Large intestine (tissue), 3 donors: ENCODE data around the gene RGL2. TPM values are rescaled to one million over a fixed set of nuclear protein-coding genes. Genes with fewer than 3 reads are reported as not detected.

Experiments used
- DNase-seq, 2 donors: peaks; one replicate each; pipeline versions ENCODE4 v3.0.0 to v3.0.0-alpha.2; 2013
- H3K27ac ChIP-seq: one replicate; pipeline ENCODE4 v1.5.1; 2013; ENCODE audit warnings: low read length
- H3K27me3 ChIP-seq: 2 replicates; pipeline ENCODE4 v1.6.1; 2013; ENCODE audit warnings: low read length; ENCODE audit not compliant: control insufficient read depth, insufficient read depth
- H3K36me3 ChIP-seq: 2 replicates; pipeline ENCODE4 v1.6.1; 2013; ENCODE audit warnings: low read length; ENCODE audit not compliant: control insufficient read depth, insufficient read depth
- H3K4me1 ChIP-seq: one replicate; pipeline ENCODE4 v1.6.1; 2013; ENCODE audit warnings: low read length; ENCODE audit not compliant: control insufficient read depth, insufficient read depth
- H3K4me3 ChIP-seq: one replicate; pipeline ENCODE4 v1.5.1; 2013; ENCODE audit warnings: low read length
- H3K9me3 ChIP-seq: one replicate; pipeline ENCODE4 v1.6.1; 2013; ENCODE audit warnings: mild to moderate bottlenecking, low read depth, low read length, moderate library complexity; ENCODE audit not compliant: control insufficient read depth
- WGBS: methylation state at CpG from one replicate; pipeline ENCODE4 v1.1.5; 2013; ENCODE audit warnings: low lambda C conversion rate; ENCODE audit not compliant: insufficient coverage; 5-methylcytosine and 5-hydroxymethylcytosine counted together
- polyA plus RNA-seq: library from polyadenylated mRNA; unstranded; fragments of 120-200 nt; gene quantifications from one replicate; pipeline ENCODE4 v1.2.1, GENCODE V29; 2013

RGL2 gene
- polyA plus RNA-seq, 1 donor: 73.4 TPM

GRCh38 chr6:33252759-33253158, 46.0 kb downstream of the RGL2 start:
- Histone ChIP-seq H3K4me3 (no peak overlapping the region), H3K36me3 (peaks cover 19% of the 10 kb centered on the region), H3K9me3 (no peaks in the 10 kb centered on the region), H3K27ac (no peak overlapping the region), H3K27me3 (peaks cover 4% of the 10 kb centered on the region), H3K4me1 (peaks cover 18% of the 10 kb centered on the region)
- DNase-seq: no peak

GRCh38 chr6:33251395-33252012, 47.2 kb downstream of the RGL2 start:
- DNase-seq: no peak
- Histone ChIP-seq H3K27ac (no peak overlapping the region), H3K4me1 (peaks cover 18% of the 10 kb centered on the region), H3K36me3 (peaks cover 16% of the 10 kb centered on the region), H3K9me3 (no peaks in the 10 kb centered on the region), H3K4me3 (no peak overlapping the region), H3K27me3 (peaks cover 9% of the 10 kb centered on the region)
- WGBS: 97% methylated on average over 3 of the region's 6 CpGs

GRCh38 chr6:33250731-33251130, 48.0 kb downstream of the RGL2 start:
- no peak overlapping the region for H3K4me3 ChIP-seq
- H3K4me1 ChIP-seq: peaks cover 18% of the 10 kb centered on the region
- no CpG with 5 or more reads among the region's 13 CpGs for WGBS
- H3K27me3 ChIP-seq: peaks cover 12% of the 10 kb centered on the region
- H3K9me3 ChIP-seq: no peaks in the 10 kb centered on the region
- H3K27ac ChIP-seq: no peak overlapping the region
- DNase-seq: no peak
- H3K36me3 ChIP-seq: peaks cover 16% of the 10 kb centered on the region

- Histone ChIP-seq H3K36me3 (peaks cover 16% of the 10 kb centered on the region), H3K4me3 (peak overlapping the region; percentile 50)
Observed at GRCh38 chr6:33249732-33250630, 48.8 kb downstream of the RGL2 start.

GRCh38 chr6:33248932-33249731, 49.6 kb downstream of the RGL2 start:
- H3K4me3 ChIP-seq: peak overlapping the region; percentile 50
- peaks cover 16% of the 10 kb centered on the region for H3K36me3 ChIP-seq
- no CpG with 5 or more reads among the region's 58 CpGs for WGBS
- no peaks in the 10 kb centered on the region for H3K9me3 ChIP-seq
- peak; percentile 97 to 98 for DNase-seq
- peak overlapping the region; percentile 65 for H3K27ac ChIP-seq
- H3K27me3 ChIP-seq: peaks cover 12% of the 10 kb centered on the region
- H3K4me1 ChIP-seq: peaks cover 18% of the 10 kb centered on the region

More at GRCh38 chr6:33249732-33250630, 48.8 kb downstream of the RGL2 start:
- no peaks in the 10 kb centered on the region for H3K9me3 ChIP-seq
- peaks cover 18% of the 10 kb centered on the region for H3K4me1 ChIP-seq
- H3K27me3 ChIP-seq: peaks cover 12% of the 10 kb centered on the region
- DNase-seq: no peak
- peak overlapping the region; percentile 65 for H3K27ac ChIP-seq
- no CpG with 5 or more reads among the region's 15 CpGs for WGBS

GRCh38 chr6:33248643-33248931, 50.2 kb downstream of the RGL2 start:
- Histone ChIP-seq H3K4me3 (peak overlapping the region; percentile 50), H3K36me3 (peaks cover 16% of the 10 kb centered on the region), H3K9me3 (no peaks in the 10 kb centered on the region), H3K4me1 (peaks cover 18% of the 10 kb centered on the region), H3K27ac (peak overlapping the region; percentile 26), H3K27me3 (peaks cover 12% of the 10 kb centered on the region)
- DNase-seq: no peak
- no CpG with 5 or more reads among the region's 18 CpGs for WGBS

GRCh38 chr6:33247977-33248642, 50.6 kb downstream of the RGL2 start:
- H3K36me3 ChIP-seq: peaks cover 16% of the 10 kb centered on the region
- H3K4me3 ChIP-seq: peak overlapping the region; percentile 50
- H3K27ac ChIP-seq: no peak overlapping the region
- no CpG with 5 or more reads among the region's 28 CpGs for WGBS
- no peaks in the 10 kb centered on the region for H3K9me3 ChIP-seq
- H3K4me1 ChIP-seq: peaks cover 18% of the 10 kb centered on the region
- DNase-seq: peak; percentile 67 to 78
- peaks cover 15% of the 10 kb centered on the region for H3K27me3 ChIP-seq

- Histone ChIP-seq H3K27me3 (peaks cover 16% of the 10 kb centered on the region), H3K4me1 (peaks cover 6% of the 10 kb centered on the region), H3K4me3 (no peak overlapping the region), H3K36me3 (no peaks in the 10 kb centered on the region), H3K27ac (no peak overlapping the region), H3K9me3 (no peaks in the 10 kb centered on the region)
- no CpG with 5 or more reads among the region's 1 CpG for WGBS
- no peak for DNase-seq
Observed at GRCh38 chr6:33243476-33243875, 55.3 kb downstream of the RGL2 start.

GRCh38 chr6:33241968-33242367, 56.8 kb downstream of the RGL2 start:
- no peaks in the 10 kb centered on the region for H3K36me3 ChIP-seq
- no peaks in the 10 kb centered on the region for H3K4me1 ChIP-seq
- WGBS: 67% methylated on average over 1 of the region's 3 CpGs
- no peaks in the 10 kb centered on the region for H3K9me3 ChIP-seq
- no peak overlapping the region for H3K4me3 ChIP-seq
- H3K27me3 ChIP-seq: peaks cover 13% of the 10 kb centered on the region
- no peak for DNase-seq
- no peak overlapping the region for H3K27ac ChIP-seq
